Stimulated activated CD4-positive, alpha-beta T cell treated with anti-CD3 and anti-CD28 coated beads, Interleukin-1b, Interleukin-23, amount 100 ng/mL, for 24 hours (primary cell): ENCODE results near the gene FAF2.

ENCODE experiments used
- DNase-seq, 4 experiments: peaks; one replicate each; pipeline ENCODE4 v3.0.0-alpha.2; 2020; ENCODE audit warnings: low read depth in 4 of 4, low spot score in 1 of 4

Gene FAF2

GRCh38 chr5:176500511-176500910, 52.3 kb downstream of the FAF2 start:
- DNase-seq, result no peak

- no peak for DNase-seq
Observed at GRCh38 chr5:176501333-176501732, 53.1 kb downstream of the FAF2 start.

GRCh38 chr5:176503496-176503895, 55.3 kb downstream of the FAF2 start:
- no peak for DNase-seq

GRCh38 chr5:176507911-176508310, 59.7 kb downstream of the FAF2 start:
- DNase-seq, result no peak

- no peak for DNase-seq
Observed at GRCh38 chr5:176508603-176509002, 60.4 kb downstream of the FAF2 start.

GRCh38 chr5:176513788-176514187, 65.6 kb downstream of the FAF2 start:
- no peak for DNase-seq

- no peak for DNase-seq
Observed at GRCh38 chr5:176514244-176514950, 66.2 kb downstream of the FAF2 start.

- DNase-seq, result no peak
Observed at GRCh38 chr5:176515396-176515795, 67.2 kb downstream of the FAF2 start.

GRCh38 chr5:176517053-176517661, 69.0 kb downstream of the FAF2 start:
- no peak for DNase-seq

- no peak for DNase-seq
Observed at GRCh38 chr5:176519810-176520720, 71.9 kb downstream of the FAF2 start.

- no peak for DNase-seq
Observed at GRCh38 chr5:176521286-176521685, 73.1 kb downstream of the FAF2 start.

- DNase-seq, result no peak
Observed at GRCh38 chr5:176521699-176522263, 73.6 kb downstream of the FAF2 start.

- DNase-seq, result no peak
Observed at GRCh38 chr5:176524138-176524537, 76.0 kb downstream of the FAF2 start.

- DNase-seq, result no peak
Observed at GRCh38 chr5:176524987-176525386, 76.8 kb downstream of the FAF2 start.

- DNase-seq, result no peak
Observed at GRCh38 chr5:176525677-176526076, 77.5 kb downstream of the FAF2 start.

- DNase-seq, result no peak
Observed at GRCh38 chr5:176526462-176526861, 78.3 kb downstream of the FAF2 start.

GRCh38 chr5:176527246-176528222, 79.3 kb downstream of the FAF2 start:
- no peak for DNase-seq

- DNase-seq, result no peak
Observed at GRCh38 chr5:176528301-176528700, 80.1 kb downstream of the FAF2 start.

GRCh38 chr5:176528761-176529115, 80.6 kb downstream of the FAF2 start:
- no peak for DNase-seq

- no peak for DNase-seq
Observed at GRCh38 chr5:176529116-176529740, 81.0 kb downstream of the FAF2 start.
